Endothelial cell of umbilical vein (primary cell): Measurements from ENCODE around the gene NEU3. TPM values are rescaled to one million over a fixed set of nuclear protein-coding genes. Genes with fewer than 3 reads are reported as not detected.

Experiments used
- BruUV-seq: library from RNA; stranded (reverse); fragments of 400-500 nt; replicated peaks from 2 replicates; lab custom pipeline; 2021; lab: Mats Ljungman, UMichigan
- CTCF ChIA-PET: fragments of 300-600, 350-600 bp; sonication (Branson Sonifier 250); formaldehyde crosslinking; loops from one replicate; lab custom pipeline; 2021; ENCODE audit warnings: antibody characterized with exemption, inconsistent platforms; lab: Charles Lee
- POLR2A ChIA-PET: fragments of 300-600, 350-600 bp; sonication (Branson Sonifier 250); formaldehyde crosslinking; loops from one replicate; lab custom pipeline; 2021; ENCODE audit warnings: antibody characterized with exemption, inconsistent platforms; lab: Charles Lee
- DNase-seq: peaks from one replicate; pipeline ENCODE4 v3.0.0-alpha.2; 2011; ENCODE audit warnings: low read depth, low spot score
- FAIRE-seq: peaks from 2 replicates; lab custom pipeline; 2011; peaks lifted over from hg19 to GRCh38; lab: Jason Lieb, UNC
- H2AFZ ChIP-seq: 2 replicates; pipeline ENCODE4 v1.6.0; 2012; ENCODE audit warnings: low read depth, low read length, control low read depth, inconsistent platforms
- H3K27ac ChIP-seq: 2 replicates; pipeline ENCODE4 v1.5.1; 2011; ENCODE audit warnings: low read depth, mild to moderate bottlenecking, control low read depth, low read length, moderate library complexity; ENCODE audit not compliant: insufficient read depth
- H3K27me3 ChIP-seq, 2 experiments: 2 replicates each; pipeline versions ENCODE4 v1.6.0 to v1.6.1; 2011; ENCODE audit warnings: low read length in 2 of 2, mixed read lengths in 1 of 2; ENCODE audit not compliant: control insufficient read depth in 2 of 2, insufficient read depth in 2 of 2
- H3K36me3 ChIP-seq, 2 experiments: 2 replicates in 1 of 2; 3 replicates in 1 of 2; pipeline ENCODE4 v1.5.1; 2011; ENCODE audit warnings: low read length in 2 of 2, mild to moderate bottlenecking in 1 of 2, moderate library complexity in 1 of 2; ENCODE audit not compliant: control insufficient read depth in 2 of 2, insufficient read depth in 2 of 2; ENCODE audit errors: extremely low read depth in 1 of 2
- H3K4me1 ChIP-seq: 3 replicates; pipeline ENCODE4 v1.5.1; 2011; ENCODE audit warnings: mild to moderate bottlenecking, low read length; ENCODE audit not compliant: control insufficient read depth, insufficient read depth; ENCODE audit errors: extremely low read depth
- H3K4me2 ChIP-seq: 2 replicates; pipeline ENCODE4 v1.6.1; 2011; ENCODE audit warnings: low read length, control low read depth, mixed read lengths; ENCODE audit not compliant: insufficient read depth
- H3K4me3 ChIP-seq, 3 experiments: fragments of 200-600 bp in 1 of 3; sonication (generic), shearing (Covaris generic) in 1 of 3; replicated peaks in 1 of 3; 2 replicates each; pipeline ENCODE4 v1.5.1; 2011 to 2016; ENCODE audit warnings: control low read depth in 3 of 3, low read length in 3 of 3, mild to moderate bottlenecking in 2 of 3, inconsistent platforms in 1 of 3, low read depth in 1 of 3, moderate library complexity in 1 of 3; ENCODE audit not compliant: insufficient read depth in 1 of 3
- H3K79me2 ChIP-seq: 2 replicates; pipeline ENCODE4 v1.6.0; 2012; ENCODE audit warnings: low read length, inconsistent platforms; ENCODE audit not compliant: control insufficient read depth, insufficient read depth
- H3K9ac ChIP-seq: replicated peaks from 2 replicates; pipeline ENCODE3; 2011; ENCODE audit warnings: low read length, control low read depth; ENCODE audit not compliant: insufficient read depth; ENCODE audit errors: extremely low read depth
- H3K9me1 ChIP-seq: replicated peaks from 3 replicates; pipeline ENCODE4 v1.6.0; 2011; ENCODE audit warnings: mild to moderate bottlenecking, low read length; ENCODE audit not compliant: control insufficient read depth, insufficient read depth; ENCODE audit errors: extremely low read depth
- H3K9me3 ChIP-seq: replicated peaks from 2 replicates; pipeline ENCODE4 v1.5.1; 2012; ENCODE audit warnings: low read length, inconsistent platforms; ENCODE audit not compliant: control insufficient read depth, insufficient read depth
- H4K20me1 ChIP-seq: replicated peaks from 2 replicates; pipeline ENCODE3; 2011; ENCODE audit warnings: mild to moderate bottlenecking, low read length; ENCODE audit not compliant: control insufficient read depth, insufficient read depth; ENCODE audit errors: extremely low read depth
- EZH2 ChIP-seq: IDR thresholded peaks from 2 replicates; pipeline ENCODE4 v1.6.1; 2012; ENCODE audit warnings: borderline replicate concordance, low read depth, mild to moderate bottlenecking, moderate library complexity, low read length, inconsistent platforms; ENCODE audit not compliant: severe bottlenecking
- FOS ChIP-seq: IDR thresholded peaks from 2 replicates; pipeline ENCODE4 v1.6.1; 2011; ENCODE audit warnings: mild to moderate bottlenecking, low read length, moderate library complexity, borderline replicate concordance; ENCODE audit not compliant: insufficient read depth
- GATA2 ChIP-seq: IDR thresholded peaks from 2 replicates; pipeline ENCODE4 v1.7.0; 2011; ENCODE audit warnings: low read depth, mild to moderate bottlenecking, moderate library complexity, mixed read lengths, low read length; ENCODE audit not compliant: insufficient read length, insufficient read depth
- JUN ChIP-seq: IDR thresholded peaks from 2 replicates; pipeline ENCODE4 v1.6.1; 2011; ENCODE audit warnings: borderline replicate concordance, low read depth; ENCODE audit not compliant: insufficient read length, insufficient read depth
- MYC ChIP-seq: IDR thresholded peaks from one replicate; pipeline ENCODE4 v1.6.1; 2011; ENCODE audit warnings: mild to moderate bottlenecking, low read depth, low read length
- POLR2A ChIP-seq: IDR thresholded peaks from 2 replicates; pipeline ENCODE4 v1.6.1; 2012; ENCODE audit warnings: low read depth, mild to moderate bottlenecking, control low read depth, low read length
- POLR2AphosphoS5 ChIP-seq: IDR thresholded peaks from 2 replicates; pipeline ENCODE4 v1.6.1; 2012; ENCODE audit warnings: low read depth, mild to moderate bottlenecking, control low read depth, low read length, moderate library complexity; ENCODE audit not compliant: insufficient read depth
- dilution Hi-C: fragments of 300-500 bp; cut with MboI; formaldehyde crosslinking; loops from one replicate; pipeline ENCODE4 v1.15.0; 2019; ENCODE audit warnings: low sequenced_read_pairs; ENCODE audit not compliant: extremely low pct_ligation_motif_present
- intact Hi-C: fragments of 100-400 bp; cut with micrococcal nuclease; formaldehyde crosslinking; loops from one replicate; pipeline ENCODE4 v1.10.0; 2022
- polyA plus RNA-seq, 4 experiments: library from polyadenylated mRNA; depleted of rRNA in 3 of 4; stranded (reverse) in 3 of 4; unstranded in 1 of 4; fragments of >200 nt; gene quantifications; 2 replicates each; pipeline versions ENCODE4 v1.2.1 to v1.2.3, GENCODE V29; 2011 to 2012; ENCODE audit warnings: missing spikeins in 1 of 4
- total RNA-seq: library from RNA; stranded (reverse); gene quantifications from 2 replicates; pipeline ENCODE4 v1.2.3, GENCODE V29; 2021
- TF ChIP-seq, protein P1 (sequence below), 2 donors: IDR thresholded peaks; 1 replicate in 1 of 2; 2 replicates in 1 of 2; pipeline ENCODE4 v1.5.1; 2011; ENCODE audit warnings: low read length in 2 of 2, mild to moderate bottlenecking in 2 of 2, moderate library complexity in 2 of 2, control low read depth in 1 of 2, inconsistent platforms in 1 of 2, low read depth in 1 of 2; ENCODE audit not compliant: insufficient read depth in 1 of 2; ENCODE audit errors: extremely low read depth in 1 of 2
- TF ChIP-seq, protein P2 (sequence below): IDR thresholded peaks from 2 replicates; pipeline ENCODE4 v1.6.1; 2011; ENCODE audit not compliant: insufficient read depth, insufficient read length

Gene NEU3
- total and polyA plus RNA-seq, 2 donors (not counting 3 experiments of a cell fraction or from before 2014, with no cell fraction given) = 5.9 to 7.0 TPM

DNA sequence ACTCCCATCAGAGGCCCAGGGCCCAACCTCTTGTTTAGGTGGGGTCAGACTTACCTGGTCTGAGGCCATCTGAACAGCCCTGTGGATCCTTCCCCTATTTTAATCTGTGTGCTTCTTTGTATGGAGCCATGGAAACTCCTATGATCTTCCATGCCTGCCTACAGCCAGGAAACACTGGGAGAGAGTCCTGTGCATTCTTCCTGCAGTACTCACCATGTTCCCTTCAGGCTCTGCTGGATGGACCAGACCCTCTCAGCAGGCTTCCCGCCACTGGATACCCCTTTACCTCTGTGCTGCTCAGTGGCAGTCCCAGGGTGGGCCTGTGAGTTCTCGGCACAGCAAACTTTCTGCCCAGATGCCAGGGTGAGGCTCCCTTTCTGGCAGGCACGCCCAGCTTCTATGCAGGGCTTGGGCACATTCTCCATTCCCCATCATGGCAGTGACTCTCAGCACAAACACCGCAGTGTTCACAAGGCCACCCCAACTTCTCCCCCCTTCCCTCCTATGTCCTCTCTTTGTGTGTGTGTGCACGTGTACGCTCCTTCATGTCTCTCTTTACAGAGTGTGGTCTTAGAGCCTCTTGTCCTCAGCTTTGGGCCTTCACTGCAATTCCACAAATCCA lies 34.8 kb downstream of the NEU3 start:
- Histone ChIP-seq H3K79me2 (no peaks in the 10 kb centered on the region), H4K20me1 (no peaks in the 10 kb centered on the region), H3K9me3 (no peaks in the 10 kb centered on the region), H3K4me3 (no peak overlapping the region), H3K27me3 (peaks cover 0 to 7% of the 10 kb centered on the region in 2 experiments), H3K9ac (no peak overlapping the region), H3K27ac (no peak overlapping the region), H3K4me1 (no peaks in the 10 kb centered on the region), H3K36me3 (no peaks in the 10 kb centered on the region), H3K4me2 (no peak overlapping the region), H2AFZ (no peak overlapping the region), H3K9me1 (no peaks in the 10 kb centered on the region)
- DNase-seq = no peak
- ChIA-PET POLR2A (no interaction called here), CTCF (interaction anchor here (1.0 to 5.7 kb wide), 35 partner anchors 9 to 235 kb away, joined by 3 to 159 read pairs (median 6); partner anchors contain the start of genes NEU3 and TPBGL)
- TF ChIP-seq EZH2 = no peak
- no peak for TF ChIP-seq FOS
- no peak for TF ChIP-seq POLR2A
- TF ChIP-seq, protein P1, sequence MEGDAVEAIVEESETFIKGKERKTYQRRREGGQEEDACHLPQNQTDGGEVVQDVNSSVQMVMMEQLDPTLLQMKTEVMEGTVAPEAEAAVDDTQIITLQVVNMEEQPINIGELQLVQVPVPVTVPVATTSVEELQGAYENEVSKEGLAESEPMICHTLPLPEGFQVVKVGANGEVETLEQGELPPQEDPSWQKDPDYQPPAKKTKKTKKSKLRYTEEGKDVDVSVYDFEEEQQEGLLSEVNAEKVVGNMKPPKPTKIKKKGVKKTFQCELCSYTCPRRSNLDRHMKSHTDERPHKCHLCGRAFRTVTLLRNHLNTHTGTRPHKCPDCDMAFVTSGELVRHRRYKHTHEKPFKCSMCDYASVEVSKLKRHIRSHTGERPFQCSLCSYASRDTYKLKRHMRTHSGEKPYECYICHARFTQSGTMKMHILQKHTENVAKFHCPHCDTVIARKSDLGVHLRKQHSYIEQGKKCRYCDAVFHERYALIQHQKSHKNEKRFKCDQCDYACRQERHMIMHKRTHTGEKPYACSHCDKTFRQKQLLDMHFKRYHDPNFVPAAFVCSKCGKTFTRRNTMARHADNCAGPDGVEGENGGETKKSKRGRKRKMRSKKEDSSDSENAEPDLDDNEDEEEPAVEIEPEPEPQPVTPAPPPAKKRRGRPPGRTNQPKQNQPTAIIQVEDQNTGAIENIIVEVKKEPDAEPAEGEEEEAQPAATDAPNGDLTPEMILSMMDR (IDR thresholded peaks at IDR 0.05; ENCODE audit: extremely low read depth in 1 of 2, insufficient read depth in 1 of 2, low read depth in 1 of 2, low read length in 2 of 2) = no peak
- TF ChIP-seq POLR2AphosphoS5 = no peak
- no peak for TF ChIP-seq JUN
- TF ChIP-seq MYC = no peak
- TF ChIP-seq, protein P2, sequence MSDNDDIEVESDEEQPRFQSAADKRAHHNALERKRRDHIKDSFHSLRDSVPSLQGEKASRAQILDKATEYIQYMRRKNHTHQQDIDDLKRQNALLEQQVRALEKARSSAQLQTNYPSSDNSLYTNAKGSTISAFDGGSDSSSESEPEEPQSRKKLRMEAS = no peak
- no peak for TF ChIP-seq GATA2
- dilution Hi-C loops (loop anchor here (25.0 kb wide), 1 partner anchor 111 kb away; no protein-coding TSS in a partner anchor), intact Hi-C loops (loop anchor here (1.0 to 2.0 kb wide), 5 partner anchors 9 to 225 kb away; no protein-coding TSS in a partner anchor)
- BruUV-seq = no TSS peak
- no peak for FAIRE-seq
